Spleen (tissue), 7 donors: Measurements from ENCODE around the gene VSIG8.
A peak's percentile ranks its signal among the peaks of the same experiment; 100 is the strongest.

Experiments used
- POLR2AphosphoS5 ChIP-seq, 3 donors: sonication (generic); formaldehyde crosslinking; IDR thresholded peaks; one replicate each; pipeline ENCODE4 v1.5.1; 2017; ENCODE audit warnings: antibody characterized with exemption in 3 of 3
- TF ChIP-seq, protein P1 (sequence below), 11 experiments: fragments of 200-600 bp in 7 of 11; fragments of 450-650 bp in 4 of 11; sonication (generic) in 4 of 11; IDR thresholded peaks in 8 of 11; conservative IDR thresholded peaks in 3 of 11; 1 replicate in 7 of 11; 2 replicates in 4 of 11; pipeline versions ENCODE4 v1.4.0 to v1.8.0; 2016 to 2021; ENCODE audit warnings: antibody characterized with exemption in 11 of 11, inconsistent platforms in 4 of 11, mild to moderate bottlenecking in 1 of 11
- donor health status: DM: no; HTN: no; CAD: no; lungs with moderate emphysema.
- donor health status: DM: no; HTN: no; CAD: no.
- donor health status: DM: no; HTN: no; CAD: no.

DNA sequence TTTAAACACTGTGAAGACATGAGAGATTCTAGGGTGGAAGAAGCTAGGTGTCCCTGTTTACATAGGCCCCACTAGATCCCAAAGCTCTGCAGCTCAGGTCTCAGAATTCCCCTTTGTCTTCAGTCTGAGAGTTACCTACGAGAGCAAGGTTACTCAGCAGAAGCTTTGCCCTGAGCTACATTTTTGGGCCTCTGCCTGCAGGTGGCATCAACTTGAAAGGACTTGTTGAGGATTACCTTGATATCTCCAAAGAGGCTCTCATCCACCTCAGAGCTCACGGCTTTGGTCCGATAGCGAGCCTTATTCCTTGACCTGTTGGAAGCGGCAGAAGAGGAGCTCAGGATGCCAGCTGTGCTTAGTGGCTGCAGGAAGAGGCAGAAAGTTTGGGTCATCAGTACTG lies 30.5 kb upstream of the VSIG8 start:
- TF ChIP-seq, protein P1, sequence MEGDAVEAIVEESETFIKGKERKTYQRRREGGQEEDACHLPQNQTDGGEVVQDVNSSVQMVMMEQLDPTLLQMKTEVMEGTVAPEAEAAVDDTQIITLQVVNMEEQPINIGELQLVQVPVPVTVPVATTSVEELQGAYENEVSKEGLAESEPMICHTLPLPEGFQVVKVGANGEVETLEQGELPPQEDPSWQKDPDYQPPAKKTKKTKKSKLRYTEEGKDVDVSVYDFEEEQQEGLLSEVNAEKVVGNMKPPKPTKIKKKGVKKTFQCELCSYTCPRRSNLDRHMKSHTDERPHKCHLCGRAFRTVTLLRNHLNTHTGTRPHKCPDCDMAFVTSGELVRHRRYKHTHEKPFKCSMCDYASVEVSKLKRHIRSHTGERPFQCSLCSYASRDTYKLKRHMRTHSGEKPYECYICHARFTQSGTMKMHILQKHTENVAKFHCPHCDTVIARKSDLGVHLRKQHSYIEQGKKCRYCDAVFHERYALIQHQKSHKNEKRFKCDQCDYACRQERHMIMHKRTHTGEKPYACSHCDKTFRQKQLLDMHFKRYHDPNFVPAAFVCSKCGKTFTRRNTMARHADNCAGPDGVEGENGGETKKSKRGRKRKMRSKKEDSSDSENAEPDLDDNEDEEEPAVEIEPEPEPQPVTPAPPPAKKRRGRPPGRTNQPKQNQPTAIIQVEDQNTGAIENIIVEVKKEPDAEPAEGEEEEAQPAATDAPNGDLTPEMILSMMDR (IDR thresholded peaks at IDR 0.05 in 8 of 11, conservative IDR thresholded peaks at IDR 0.05 in 3 of 11): peak in 1 of 11 experiments; percentile 5
- no peak for TF ChIP-seq POLR2AphosphoS5 (IDR thresholded peaks at IDR 0.05)
